ENCODE data around the gene BACH1. TPM values are rescaled to one million over a fixed set of nuclear protein-coding genes. Genes with fewer than 3 reads are reported as not detected.

BACH1 gene
- total and polyA plus RNA-seq, 10 of the 15 experiments (the other 5 are each of a cell fraction or from before 2014, with no cell fraction given): 3.2 to 25.7 (median 10.5) TPM

GRCh38 chr21:29334717-29335428 is 36.2 kb downstream of the BACH1 start:
- DNase-seq (ENCODE audit: low read depth, low spot score): no peak
- in situ Hi-C loops (cut with MboI) (no loop called here), intact Hi-C loops (cut with micrococcal nuclease; ENCODE audit: unreplicated experiment) (no loop called here)
- Histone ChIP-seq H3K9ac (ENCODE audit: control insufficient read depth, insufficient read depth, low read length) (no peak overlapping the region), H3K27ac (ENCODE audit: control insufficient read depth, insufficient read depth) (no peak overlapping the region), H4K20me1 (ENCODE audit: control insufficient read depth, insufficient read depth) (no peaks in the 10 kb centered on the region; the same call in 1 of the 2 replicates), H3K27me3 (replicated peaks in 1 of 2; ENCODE audit: control insufficient read depth in 2 of 2, insufficient read depth in 2 of 2, low read length in 1 of 2) (no peaks in the 10 kb centered on the region), H3K4me1 (ENCODE audit: control insufficient read depth, insufficient read depth, low read length) (no peaks in the 10 kb centered on the region), H2AFZ (ENCODE audit: control insufficient read depth, low read depth, low read length) (no peak overlapping the region), H3K4me3 (no peak overlapping the region), H3K79me2 (ENCODE audit: control insufficient read depth, insufficient read depth, low read length) (peaks cover 8% of the 10 kb centered on the region), H3K36me3 (ENCODE audit: control insufficient read depth in 2 of 2, insufficient read depth in 2 of 2, low read length in 1 of 2) (peaks cover 0 to 12% of the 10 kb centered on the region in 2 experiments; a peak in 2 of 4 replicates), H3K4me2 (ENCODE audit: control insufficient read depth, insufficient read depth) (no peak overlapping the region), H3K9me3 (replicated peaks; ENCODE audit: control insufficient read depth, insufficient read depth, low read length) (no peaks in the 10 kb centered on the region)
- RAD21 ChIA-PET (ENCODE audit: unreplicated experiment): interaction anchor here (0.8 to 1.1 kb wide), 2 partner anchors 35 to 247 kb away, joined by 3 read pairs; no protein-coding TSS in a partner anchor
- POLR2A ChIA-PET: no interaction called here
- no TSS peak for BruUV-seq (replicated peaks)
- WGBS (ENCODE audit: insufficient coverage, insufficient replicate concordance, low lambda C conversion rate, missing lambda C conversion rate): 94% methylated on average over 11 of the region's 11 CpGs
- TF ChIP-seq TBL1XR1 (IDR thresholded peaks at IDR 0.05; ENCODE audit: low read depth, low read length) (no peak), CHD2 (IDR thresholded peaks at IDR 0.05; ENCODE audit: borderline replicate concordance, low read depth, low read length) (no peak), NR2C1 (IDR thresholded peaks at IDR 0.05) (no peak), YBX1 (IDR thresholded peaks at IDR 0.05) (no peak), MLLT1 (IDR thresholded peaks at IDR 0.05) (no peak), CTCF (IDR thresholded peaks at IDR 0.05 in 2 of 3, conservative IDR thresholded peaks at IDR 0.05 in 1 of 3; ENCODE audit: control insufficient read depth in 2 of 3, extremely low read depth in 1 of 3, insufficient read depth in 1 of 3, low read depth in 3 of 3, low read length in 3 of 3) (no peak), TARDBP (IDR thresholded peaks at IDR 0.05; ENCODE audit: borderline replicate concordance) (no peak), PBX3 (IDR thresholded peaks at IDR 0.05; ENCODE audit: insufficient replicate concordance, low read depth, low read length) (no peak), IRF4 (IDR thresholded peaks at IDR 0.05; ENCODE audit: low read depth, low read length) (no peak)
- no peak for FAIRE-seq
- SMC1A ChIA-PET (ENCODE audit: uncharacterized antibody, unreplicated experiment): interaction anchor here (0.7 to 1.3 kb wide), 4 partner anchors 19 to 270 kb away, joined by 3 to 7 read pairs (median 3); no protein-coding TSS in a partner anchor
- CTCF ChIA-PET: interaction anchor here (0.7 to 1.3 kb wide), 5 partner anchors 16 to 308 kb away, joined by 3 to 5 read pairs (median 4); no protein-coding TSS in a partner anchor
- no peak; the same call in 2 of the 3 replicates for ATAC-seq

All from GM12878 (cell line).